HG03520 (cell line): ENCODE measurements around the gene ITK.
"Not testable (repeated sequence)": the region's sequence is repeated elsewhere in the genome, so short reads cannot be mapped to it uniquely, and the experiment has no call there.

ENCODE experiments used
- ATAC-seq: cut with Tn5 transposase; IDR thresholded peaks from one replicate; pipeline ENCODE4 v1.9.1; 2021; ENCODE audit warnings: mild to moderate bottlenecking, moderate library complexity; ENCODE audit not compliant: unreplicated experiment

ITK gene

DNA sequence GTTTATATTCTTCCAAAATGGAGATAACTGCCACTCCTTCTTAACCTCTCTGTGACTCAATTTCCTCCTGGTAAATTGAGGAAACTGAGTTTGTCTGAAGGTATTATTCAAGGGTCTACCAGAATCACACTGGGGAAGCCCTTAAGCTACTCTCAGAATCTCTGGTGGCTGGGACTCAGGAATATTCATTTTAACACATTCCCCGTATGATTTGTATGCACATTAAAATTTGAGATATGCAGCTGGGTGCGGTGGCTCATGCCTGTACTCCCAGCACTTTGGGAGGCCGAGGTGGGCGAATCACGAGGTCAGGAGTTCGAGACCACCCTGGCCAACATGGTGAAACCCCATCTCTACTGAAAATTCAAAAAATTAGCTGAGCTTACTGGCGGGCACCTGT lies 64.1 kb downstream of the ITK start:
- not testable (repeated sequence) for ATAC-seq

DNA sequence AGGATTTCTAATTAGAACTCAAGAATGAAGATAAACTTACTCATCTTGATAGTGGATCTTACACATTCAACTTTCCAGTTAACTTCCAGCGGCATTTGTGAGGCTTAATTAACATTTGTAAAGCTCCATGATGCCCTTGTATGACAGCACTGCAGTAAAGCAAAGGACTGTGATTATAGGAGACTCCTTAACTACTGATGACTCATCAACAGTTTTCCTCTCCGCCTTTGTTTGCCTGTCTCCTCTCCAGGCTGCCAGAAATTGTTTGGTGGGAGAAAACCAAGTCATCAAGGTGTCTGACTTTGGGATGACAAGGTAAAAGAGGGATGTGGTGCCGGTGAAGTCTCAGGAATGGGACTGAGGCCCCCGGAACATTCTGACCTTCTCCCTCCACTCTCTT lies 64.8 kb downstream of the ITK start:
- ATAC-seq = no peak

DNA sequence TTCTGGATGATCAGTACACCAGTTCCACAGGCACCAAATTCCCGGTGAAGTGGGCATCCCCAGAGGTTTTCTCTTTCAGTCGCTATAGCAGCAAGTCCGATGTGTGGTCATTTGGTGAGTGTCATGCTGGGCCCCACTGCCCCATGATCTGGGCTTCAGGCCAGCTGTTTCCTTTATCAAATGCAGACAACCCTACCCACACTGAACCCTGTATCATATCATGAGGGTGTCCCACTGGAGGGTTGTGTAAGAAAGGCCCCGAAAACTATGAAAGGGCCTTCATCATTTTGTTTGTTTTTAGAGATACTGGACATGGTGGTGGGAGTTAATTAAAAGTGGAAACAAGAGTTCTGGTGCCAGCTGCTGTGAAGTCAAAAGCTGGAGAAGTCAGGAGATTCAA lies 65.2 kb downstream of the ITK start:
- no peak for ATAC-seq

DNA sequence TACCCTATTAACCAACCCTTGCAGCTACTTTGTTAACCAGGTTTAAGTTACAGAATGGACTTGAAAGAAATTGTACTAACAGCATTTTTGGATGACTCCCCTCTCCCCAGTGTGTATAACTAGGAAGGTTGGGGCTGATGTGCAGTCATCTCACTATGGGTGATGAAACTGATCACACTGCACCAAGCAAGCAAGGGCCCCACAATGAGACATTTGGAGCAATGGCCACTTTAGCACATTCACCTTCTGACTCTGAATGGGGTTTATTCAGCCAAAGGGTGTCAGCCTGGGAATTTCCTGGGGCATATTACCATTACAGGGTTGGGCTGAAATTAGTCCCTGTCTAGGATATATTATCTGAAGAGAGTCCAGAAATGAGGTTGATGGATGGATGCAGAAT lies 66.6 kb downstream of the ITK start:
- ATAC-seq = no peak

DNA sequence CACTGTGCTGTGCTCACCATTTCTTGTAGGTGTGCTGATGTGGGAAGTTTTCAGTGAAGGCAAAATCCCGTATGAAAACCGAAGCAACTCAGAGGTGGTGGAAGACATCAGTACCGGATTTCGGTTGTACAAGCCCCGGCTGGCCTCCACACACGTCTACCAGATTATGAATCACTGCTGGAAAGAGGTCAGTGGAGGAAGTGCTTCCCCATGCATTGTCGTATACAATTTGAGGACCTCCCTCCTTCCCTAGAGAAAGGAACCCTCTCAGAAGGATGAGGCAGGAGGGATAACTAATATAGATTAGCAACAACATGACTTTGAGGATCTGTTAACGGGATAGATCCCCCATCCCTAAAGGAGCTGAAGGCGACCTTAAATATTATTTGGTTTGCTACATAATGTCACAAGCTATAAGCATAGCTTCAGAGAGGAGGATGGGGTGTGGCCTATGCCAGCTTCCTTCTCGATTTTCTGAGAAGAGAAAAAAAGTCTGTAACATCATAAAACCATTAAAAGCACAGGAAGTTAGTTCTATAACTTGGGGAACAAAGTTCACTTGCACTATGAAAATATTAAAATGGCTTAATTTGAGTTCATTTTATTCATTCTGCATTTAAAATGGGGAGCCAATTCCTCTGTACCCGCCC lies 68.3 kb downstream of the ITK start:
- no peak for ATAC-seq

DNA sequence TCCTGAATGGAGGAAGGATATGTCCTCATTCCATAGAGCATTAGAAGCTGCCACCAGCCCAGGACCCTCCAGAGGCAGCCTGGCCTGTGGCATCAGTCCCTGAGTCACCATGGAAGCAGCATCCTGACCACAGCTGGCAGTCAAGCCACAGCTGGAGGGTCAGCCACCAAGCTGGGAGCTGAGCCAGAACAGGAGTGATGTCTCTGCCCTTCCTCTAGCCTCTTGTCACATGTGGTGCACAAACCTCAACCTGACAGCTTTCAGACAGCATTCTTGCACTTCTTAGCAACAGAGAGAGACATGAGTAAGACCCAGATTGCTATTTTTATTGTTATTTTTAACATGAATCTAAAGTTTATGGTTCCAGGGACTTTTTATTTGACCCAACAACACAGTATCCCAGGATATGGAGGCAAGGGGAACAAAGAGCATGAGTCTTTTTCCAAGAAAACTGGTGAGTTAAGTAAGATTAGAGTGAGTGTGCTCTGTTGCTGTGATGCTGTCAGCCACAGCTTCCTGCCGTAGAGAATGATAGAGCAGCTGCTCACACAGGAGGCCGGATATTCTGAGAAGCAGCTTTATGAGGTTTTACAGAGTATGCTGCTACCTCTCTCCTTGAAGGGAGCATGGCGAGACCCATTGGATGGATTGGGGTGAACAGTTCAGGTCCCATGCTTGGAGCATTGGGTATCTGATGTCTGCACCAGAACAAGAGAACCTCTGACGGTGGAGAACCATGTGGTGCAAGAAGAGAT lies 72.2 kb downstream of the ITK start:
- ATAC-seq = peak; percentile 97

DNA sequence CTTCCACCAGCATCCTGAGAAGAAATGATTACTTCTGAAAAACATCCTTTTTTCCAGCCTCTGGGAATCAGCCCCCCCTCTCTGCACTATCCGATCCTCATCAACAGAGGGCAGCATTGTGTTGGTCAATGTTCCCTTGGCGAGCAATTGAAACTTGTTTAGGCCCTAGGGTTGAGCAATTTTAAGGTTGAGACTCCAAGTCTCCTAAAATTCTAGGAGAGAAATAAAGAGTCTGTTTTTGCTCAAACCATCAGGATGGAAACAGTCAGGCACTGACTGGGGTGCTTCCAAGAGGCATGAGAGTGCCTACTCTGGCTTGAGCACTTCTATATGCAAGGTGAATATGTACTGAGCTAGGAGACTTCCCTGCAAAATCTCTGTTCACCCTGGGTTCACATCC lies 72.9 kb downstream of the ITK start:
- peak; percentile 31 for ATAC-seq

DNA sequence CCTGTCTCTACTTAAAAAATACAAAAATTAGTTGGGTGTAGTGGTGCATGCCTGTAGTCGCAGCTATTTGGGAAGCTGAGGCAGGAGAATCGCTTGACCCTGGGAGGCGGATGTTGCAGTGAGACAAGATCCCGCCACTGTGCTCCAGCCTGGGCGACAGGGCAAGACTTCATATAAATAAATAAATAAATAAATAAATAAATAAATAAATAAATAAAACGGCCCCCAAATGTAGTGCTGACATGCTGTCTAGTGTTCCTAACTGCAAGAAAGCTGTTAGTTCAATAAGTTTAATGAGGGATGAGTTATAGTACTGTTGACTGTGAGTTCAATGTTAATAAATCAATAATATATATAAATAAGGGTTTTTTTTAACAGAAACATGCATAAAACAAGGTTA lies 77.8 kb downstream of the ITK start:
- no peak for ATAC-seq

DNA sequence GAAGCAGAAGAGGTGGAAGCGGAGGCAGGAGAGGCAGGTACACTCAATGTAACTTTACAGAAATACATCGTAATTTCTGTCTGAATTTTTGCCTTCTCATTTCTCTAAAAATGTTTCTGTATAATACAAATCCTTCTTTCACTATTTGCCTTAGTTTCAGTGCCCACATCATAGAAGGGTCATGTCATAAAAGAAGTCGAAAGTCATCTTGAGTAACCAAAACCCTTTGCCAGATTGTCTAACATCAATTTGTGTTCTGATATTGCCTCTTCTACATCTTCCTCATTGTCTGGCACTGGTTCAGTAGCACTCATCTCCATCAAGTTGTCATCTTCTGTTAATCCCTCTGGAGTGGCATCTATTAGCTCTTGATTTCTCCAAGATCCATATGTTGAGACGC lies 79.1 kb downstream of the ITK start:
- ATAC-seq = no peak

DNA sequence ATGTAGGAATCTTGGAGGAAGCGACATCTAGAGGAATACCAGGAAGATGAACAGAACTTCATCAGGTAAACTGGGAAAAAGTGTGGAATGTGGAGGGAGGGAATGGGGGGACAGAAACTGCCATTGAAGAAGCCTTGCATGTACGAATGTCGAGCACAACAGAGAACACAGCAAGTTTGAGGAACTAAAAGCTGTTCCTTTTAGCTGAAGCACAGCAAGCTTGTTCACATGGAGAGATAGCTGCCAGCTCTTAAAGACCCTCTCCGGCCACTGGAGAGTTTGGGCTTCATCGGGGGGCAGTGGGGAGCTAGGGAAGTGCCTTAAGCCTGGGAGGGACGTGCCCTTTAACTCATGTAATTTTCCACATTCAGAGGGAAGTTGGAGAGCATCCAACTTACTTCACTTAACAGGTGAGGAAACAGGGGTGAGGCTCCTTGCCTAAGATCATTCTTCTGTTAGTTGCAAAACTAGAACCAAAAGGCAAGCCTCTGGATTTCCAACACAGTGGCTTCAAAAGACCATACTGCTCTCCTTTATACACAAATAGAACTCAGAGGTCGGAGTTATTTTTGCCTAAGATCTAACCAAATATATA lies 83.0 kb downstream of the ITK start:
- no peak for ATAC-seq

DNA sequence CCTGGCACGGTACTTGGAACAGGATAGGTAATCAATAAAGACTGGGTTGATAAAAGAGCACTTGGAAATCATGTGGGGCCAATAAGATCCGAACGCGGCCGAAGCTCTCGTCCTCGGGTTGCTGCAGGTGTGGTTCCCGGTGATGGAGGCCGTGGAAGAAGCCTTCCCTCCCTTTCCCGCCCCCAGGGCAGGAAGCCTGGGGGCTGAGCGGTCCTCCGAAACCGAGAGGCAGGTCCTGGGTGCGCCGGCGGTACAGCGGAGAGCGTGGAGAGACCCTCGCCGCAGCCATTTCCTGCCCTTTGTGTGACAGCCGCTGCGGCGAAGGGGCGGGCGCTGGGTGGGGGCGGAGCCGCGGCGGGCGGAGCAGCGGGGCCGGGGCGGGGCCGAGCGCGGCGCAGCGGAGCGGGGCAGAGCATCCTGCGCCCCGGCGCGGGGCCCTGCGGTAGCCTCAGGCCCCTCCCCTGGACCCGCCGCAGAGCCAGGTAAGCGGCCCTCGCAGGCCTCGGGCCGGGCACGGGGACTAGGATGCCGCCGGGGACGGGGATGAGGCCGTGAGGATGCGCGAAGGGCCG lies 85.2 kb downstream of the ITK start, which contains the start of gene CYFIP2:
Gene CYFIP2 (plus strand): TSS at position 410 of the 572 bp plus-strand sequence. CDS start 19,239 bp downstream, outside the sequence.
- peak; percentile 85 for ATAC-seq

DNA sequence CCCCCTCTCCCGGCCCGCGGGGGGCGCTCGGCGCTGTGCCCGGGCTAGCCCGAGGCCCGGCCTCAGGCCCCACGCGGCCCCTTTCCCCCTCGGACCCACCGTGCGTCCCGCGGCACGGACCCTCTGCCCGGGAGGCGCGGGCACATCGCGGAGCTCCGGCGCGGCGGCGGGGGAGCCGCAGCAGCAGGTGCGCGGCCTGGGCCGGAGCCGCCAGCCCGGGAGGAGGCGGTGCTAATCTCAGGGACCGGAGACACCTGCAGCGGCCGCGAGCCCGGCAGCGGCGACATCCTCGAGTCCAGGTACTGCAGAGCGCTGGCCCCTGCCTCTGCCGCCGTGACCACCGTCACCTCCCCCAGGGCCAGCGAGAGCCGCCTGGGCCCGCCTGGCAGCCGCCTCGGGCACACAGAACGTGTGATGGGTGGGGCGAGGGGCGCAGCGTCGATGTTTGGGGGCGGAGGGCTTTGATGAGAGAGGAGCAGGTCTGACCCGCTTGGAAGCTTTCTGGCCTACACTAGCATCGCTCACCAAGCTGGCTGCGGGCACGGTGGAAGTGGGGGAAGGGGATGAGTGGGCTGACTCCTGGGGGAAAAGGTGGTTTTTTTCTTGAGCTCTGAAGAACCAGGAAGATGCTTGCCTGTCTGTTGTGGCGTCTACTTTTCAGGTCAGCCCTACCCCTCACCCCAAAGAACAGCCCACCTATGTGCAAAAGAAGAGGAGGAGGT lies 85.8 kb downstream of the ITK start:
- ATAC-seq = peak; percentile 48

DNA sequence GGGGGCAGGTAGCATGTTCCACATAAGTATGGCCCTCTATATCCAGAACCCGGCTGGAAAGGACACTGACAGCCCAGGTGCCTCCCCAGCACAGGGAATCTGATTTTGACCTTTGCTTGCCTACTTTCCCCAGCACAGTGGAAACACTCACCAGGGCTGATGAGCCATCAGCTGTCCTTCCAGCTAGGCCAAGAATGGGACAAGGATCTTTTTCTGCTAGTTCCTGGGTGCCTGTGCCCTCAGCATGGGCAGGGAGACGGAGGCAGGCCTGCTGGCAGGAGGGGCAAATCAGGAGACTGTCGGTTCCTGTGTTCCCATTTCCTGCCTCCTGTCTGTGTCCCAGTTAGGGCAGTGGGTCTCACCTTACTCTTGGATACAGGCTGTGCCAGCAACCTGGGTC lies 86.4 kb downstream of the ITK start:
- ATAC-seq = no peak

DNA sequence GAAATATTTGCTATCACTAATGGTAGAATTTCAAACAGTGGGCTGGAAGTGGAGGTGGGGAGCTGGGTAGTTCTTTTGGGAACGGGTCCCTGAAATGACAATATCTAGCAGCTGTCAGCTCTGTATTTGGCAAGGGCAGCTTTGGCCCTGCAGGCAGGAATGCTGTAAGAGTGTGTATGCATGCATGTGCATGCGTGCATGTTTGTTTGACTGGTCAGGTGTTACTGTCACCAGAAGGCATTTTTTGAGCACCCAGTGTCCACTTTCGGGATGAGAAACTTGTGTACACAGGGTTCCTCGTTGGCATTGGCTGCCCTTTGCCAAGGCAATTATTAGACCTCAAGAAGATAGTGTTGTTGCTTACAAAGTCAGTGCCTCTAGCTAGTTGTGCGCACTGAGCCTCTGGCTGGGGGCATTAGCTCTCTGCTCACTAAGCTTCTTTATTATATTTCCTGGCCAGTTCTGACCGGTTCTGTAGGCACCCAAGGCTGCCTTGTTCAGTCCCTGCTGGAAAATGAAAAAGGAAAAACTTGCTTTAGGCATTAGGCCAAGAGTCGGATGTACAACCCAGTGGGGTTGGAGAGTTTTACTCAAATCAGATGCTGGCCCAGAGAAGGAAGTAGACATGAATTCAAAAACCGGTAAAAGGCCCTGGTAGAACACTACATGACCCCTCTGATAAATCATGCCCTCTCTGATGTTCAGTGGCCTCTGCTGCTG lies 87.3 kb downstream of the ITK start:
- ATAC-seq = no peak

DNA sequence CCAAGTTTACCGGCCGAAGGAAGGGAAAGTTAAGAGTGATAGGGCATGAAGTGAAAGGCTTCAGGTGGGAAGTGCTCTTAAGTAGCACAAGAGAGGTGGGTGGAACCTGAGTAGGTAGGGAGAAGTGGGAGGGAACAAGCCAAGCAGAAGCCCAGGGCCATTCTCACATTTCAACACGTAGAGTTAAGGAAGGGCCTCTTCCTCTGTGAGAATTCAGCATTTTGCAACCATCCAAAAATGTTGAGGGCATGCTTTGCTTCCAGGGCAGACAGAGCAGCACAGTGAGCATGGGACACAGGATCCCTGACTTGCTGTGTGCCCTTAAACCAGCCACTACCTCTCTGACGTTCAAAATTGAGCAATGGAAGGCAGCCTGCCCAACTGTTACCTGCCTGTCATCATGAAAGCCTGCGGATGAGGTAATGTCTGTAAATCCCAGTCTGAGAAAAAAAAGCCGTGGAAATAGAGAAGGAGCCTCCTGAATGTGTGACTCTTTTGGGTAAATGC lies 88.6 kb downstream of the ITK start:
- ATAC-seq = no peak

DNA sequence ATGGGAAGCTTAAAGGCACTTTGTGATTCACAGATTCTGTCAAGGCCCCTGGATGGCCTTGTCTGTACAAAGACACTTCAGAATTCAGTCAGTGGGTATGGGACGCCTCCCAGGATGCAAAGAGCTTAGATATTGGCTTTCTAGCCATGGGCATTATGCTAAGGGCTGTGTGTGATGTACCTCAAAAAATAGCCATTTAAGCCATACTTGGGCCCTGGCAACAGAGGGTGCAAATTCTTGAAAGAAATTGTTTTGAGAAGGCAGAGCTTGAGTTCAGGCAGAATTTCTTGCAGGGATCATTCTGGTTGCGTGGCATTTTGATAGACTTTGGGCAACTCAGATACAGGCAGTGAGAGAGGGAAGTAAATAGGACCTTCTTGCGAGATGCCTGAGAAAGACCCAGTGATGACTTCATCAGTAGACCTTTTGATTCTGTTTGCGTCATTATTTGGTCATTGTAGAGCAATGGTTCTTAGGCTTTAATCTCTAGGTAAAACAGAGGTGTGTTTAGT lies 89.2 kb downstream of the ITK start:
- ATAC-seq = no peak

DNA sequence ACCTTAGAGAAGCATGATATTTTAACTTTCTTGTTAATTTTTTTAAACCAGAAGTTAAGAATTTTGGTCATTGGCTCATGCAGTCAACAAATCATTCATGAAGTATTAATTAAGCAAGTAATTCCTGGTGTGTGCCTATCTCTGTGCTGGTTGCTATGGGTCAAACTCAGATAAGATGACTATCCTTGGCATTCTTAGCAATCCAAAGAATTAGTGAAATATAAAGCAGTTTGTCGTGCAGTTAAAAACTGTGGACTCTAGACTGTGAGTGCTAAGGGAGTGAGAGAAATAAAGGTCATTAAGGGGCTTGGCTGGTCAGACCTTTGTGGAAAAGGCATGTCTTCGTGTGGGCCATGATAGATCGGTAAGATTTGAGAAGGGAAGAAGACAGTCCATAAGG lies 90.1 kb downstream of the ITK start:
- no peak for ATAC-seq

DNA sequence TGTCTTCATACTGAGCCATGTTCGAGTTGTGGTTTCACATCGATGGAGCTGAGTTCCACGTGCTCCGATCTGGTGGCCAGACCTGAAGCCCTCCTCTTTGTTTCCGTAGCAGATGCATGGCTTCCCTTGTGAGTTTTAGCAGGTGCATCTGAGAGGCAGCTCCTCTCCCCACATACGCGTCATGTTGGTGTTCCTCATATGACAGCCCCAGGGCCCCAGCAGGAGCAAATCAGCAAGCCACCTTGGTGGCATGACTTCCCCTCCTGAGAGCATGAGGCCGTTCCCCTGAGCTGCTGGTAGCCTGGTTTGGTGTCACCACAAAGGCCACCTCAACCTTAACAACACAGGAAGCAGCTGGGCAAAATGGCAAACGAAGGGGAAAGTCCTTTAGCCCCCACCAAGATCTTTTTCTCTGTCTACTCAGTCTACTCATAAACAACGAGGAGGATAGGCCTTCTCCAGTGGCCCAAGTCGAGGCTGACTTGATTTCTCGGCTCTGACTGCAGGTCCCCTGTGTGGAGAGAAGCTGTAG lies 91.2 kb downstream of the ITK start:
- peak; percentile 79 for ATAC-seq

DNA sequence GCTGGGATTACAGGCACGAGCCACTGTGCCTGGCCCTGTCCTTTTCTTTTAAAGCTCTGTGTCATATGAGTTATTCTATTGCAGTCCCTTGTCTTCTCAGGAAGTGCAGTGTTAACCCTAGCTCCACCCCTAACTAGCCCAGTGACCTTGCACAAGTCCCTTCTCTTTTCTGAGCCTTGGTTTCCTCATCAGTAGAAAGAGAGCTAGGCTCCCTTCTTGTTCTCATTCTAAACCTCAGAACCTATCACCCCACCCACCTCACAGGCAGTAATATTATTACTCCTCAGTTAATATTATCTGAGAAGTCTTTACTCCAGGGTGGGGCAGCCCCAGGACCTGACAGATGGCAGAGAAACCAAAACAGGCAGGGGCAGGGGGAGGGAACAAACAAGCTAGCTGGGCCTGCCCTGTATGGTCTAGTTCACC lies 92.5 kb downstream of the ITK start:
- peak; percentile 34 for ATAC-seq

DNA sequence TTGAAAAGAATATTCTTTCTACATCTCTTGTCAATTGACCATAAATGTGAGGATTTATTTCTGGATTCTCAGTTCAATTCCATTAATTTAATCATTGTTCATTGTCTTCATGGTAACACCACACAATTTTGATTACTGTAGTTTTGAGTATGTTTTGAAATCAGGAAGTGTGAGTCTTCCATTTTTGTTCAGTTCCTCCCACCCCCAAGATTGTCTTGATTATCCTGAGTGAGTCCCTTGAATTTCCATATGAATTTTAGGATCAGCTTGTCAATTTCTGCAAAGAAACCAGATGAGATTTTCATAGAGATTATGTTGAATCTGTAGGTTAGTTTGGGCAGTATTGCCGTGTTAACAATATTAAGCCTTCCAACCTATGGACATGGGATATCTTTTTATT lies 94.8 kb downstream of the ITK start:
- ATAC-seq = no peak
